ENCODE data around the gene TRPM4.

- TF ChIP-seq CTCF (IDR thresholded peaks at IDR 0.05) (peak in 4 of 6 experiments; percentile 23 to 45 (median 34)), POLR2A (IDR thresholded peaks at IDR 0.05) (peak in 1 of 4 donors; percentile 38)
Observed at GRCh38 chr19:49127674-49128544, 29.7 kb upstream of the TRPM4 start.

Data from esophagus squamous epithelium (tissue), 4 donors.